K562 (cell line): ENCODE measurements around the gene ADGRL3. TPM values are rescaled to one million over a fixed set of nuclear protein-coding genes. Genes with fewer than 3 reads are reported as not detected.

ENCODE experiments used
- ATAC-seq: fragments of 200-7000 bp; cut with Tn5 transposase; 3 replicates; pipeline ENCODE4 v1.9.1; 2020; ENCODE audit warnings: moderate library complexity
- BruUV-seq: library from RNA; stranded (reverse); fragments of 400-500 nt; replicated peaks from 2 replicates; lab custom pipeline; 2021; lab: Mats Ljungman, UMichigan
- CTCF ChIA-PET: fragments of 300-600 bp; formaldehyde crosslinking; extraction: SDS; loops from one replicate; lab custom pipeline; 2021; ENCODE audit warnings: low intra/inter-chr PET ratio; lab: Yijun Ruan, JAX
- POLR2A ChIA-PET: fragments of 300-600, 350-650 bp; sonication (Branson Sonifier 250); formaldehyde crosslinking; extraction: SDS; loops from one replicate; lab custom pipeline; 2021; ENCODE audit warnings: antibody characterized with exemption, inconsistent platforms; lab: Yijun Ruan, JAX
- DNase-seq, 4 experiments: peaks; one replicate each; pipeline versions ENCODE4 v3.0.0 to v3.0.0-alpha.2; 2011 to 2018; ENCODE audit warnings: low spot score in 3 of 4, mixed read lengths in 3 of 4; ENCODE audit errors: extremely low read depth in 1 of 4
- FAIRE-seq: peaks from 2 replicates; lab custom pipeline; 2011; peaks lifted over from hg19 to GRCh38; lab: Jason Lieb, UNC
- H2AFZ ChIP-seq: 2 replicates; pipeline ENCODE4 v1.6.0; 2011; ENCODE audit warnings: low read depth, low read length, control low read depth, inconsistent platforms
- H3K27ac ChIP-seq: fragments of 200-600 bp; 3 replicates; pipeline ENCODE4 v1.8.0; 2011; ENCODE audit warnings: low read depth, mild to moderate bottlenecking, control low read depth, inconsistent platforms, low read length, moderate library complexity, mixed read lengths; ENCODE audit errors: extremely low read depth
- H3K27me3 ChIP-seq, 2 experiments: fragments of 300-600 bp in 1 of 2; 2 replicates in 1 of 2; 3 replicates in 1 of 2; pipeline versions ENCODE4 v1.6.0 to v1.8.0; 2011; ENCODE audit warnings: inconsistent platforms in 2 of 2, low read length in 2 of 2, mild to moderate bottlenecking in 1 of 2, mixed read lengths in 1 of 2, moderate library complexity in 1 of 2; ENCODE audit not compliant: control insufficient read depth in 2 of 2, insufficient read depth in 2 of 2
- H3K36me3 ChIP-seq: fragments of 300-600 bp; 3 replicates; pipeline ENCODE4 v1.8.0; 2011; ENCODE audit warnings: mild to moderate bottlenecking, low read length, inconsistent platforms; ENCODE audit not compliant: control insufficient read depth, insufficient read depth
- H3K4me1 ChIP-seq, 2 experiments: fragments of 200-600 bp in 1 of 2; replicated peaks in 1 of 2; 2 replicates in 1 of 2; 3 replicates in 1 of 2; pipeline versions ENCODE4 v1.5.1 to v1.8.0; 2011; ENCODE audit warnings: inconsistent platforms in 2 of 2, low read length in 2 of 2, mild to moderate bottlenecking in 1 of 2, mixed read lengths in 1 of 2, moderate library complexity in 1 of 2; ENCODE audit not compliant: control insufficient read depth in 2 of 2, insufficient read depth in 2 of 2
- H3K4me2 ChIP-seq: 2 replicates; pipeline ENCODE4 v1.6.1; 2011; ENCODE audit warnings: low read length, control low read depth, inconsistent platforms, mixed read lengths; ENCODE audit not compliant: insufficient read depth
- H3K4me3 ChIP-seq: fragments of 200-600 bp; sonication (generic), shearing (Covaris generic); 2 replicates; pipeline ENCODE4 v1.5.1; 2016; ENCODE audit warnings: control low read depth, inconsistent platforms
- H3K79me2 ChIP-seq: fragments of 200-600 bp; 3 replicates; pipeline ENCODE4 v1.8.0; 2011; ENCODE audit warnings: low read length, inconsistent platforms; ENCODE audit not compliant: control insufficient read depth, insufficient read depth
- H3K9ac ChIP-seq, 2 experiments: 2 replicates each; pipeline versions ENCODE4 v1.6.0 to v1.6.1; 2011; ENCODE audit warnings: low read depth in 2 of 2, low read length in 2 of 2, control low read depth in 1 of 2, inconsistent platforms in 1 of 2, mild to moderate bottlenecking in 1 of 2, mixed read lengths in 1 of 2; ENCODE audit not compliant: insufficient read depth in 1 of 2
- H3K9me1 ChIP-seq: one replicate; pipeline ENCODE4 v1.6.0; 2011; ENCODE audit warnings: inconsistent platforms, mild to moderate bottlenecking, low read length, moderate library complexity; ENCODE audit not compliant: control insufficient read depth, insufficient read depth
- H3K9me3 ChIP-seq: replicated peaks from 2 replicates; pipeline ENCODE4 v1.5.1; 2011; ENCODE audit warnings: low read depth, low read length, inconsistent platforms; ENCODE audit not compliant: control insufficient read depth, insufficient read depth
- H4K20me1 ChIP-seq: replicated peaks from 2 replicates; pipeline ENCODE4 v1.6.1; 2011; ENCODE audit warnings: low read length, inconsistent platforms, mixed read lengths; ENCODE audit not compliant: control insufficient read depth, insufficient read depth
- ATF7 ChIP-seq: fragments of 450-650 bp; IDR thresholded peaks from 2 replicates; pipeline ENCODE4 v1.7.1; 2014; ENCODE audit warnings: mild to moderate bottlenecking, moderate library complexity
- CBX2 ChIP-seq: fragments of 200-600 bp; sonication (generic); IDR thresholded peaks from one replicate; pipeline ENCODE4 v1.6.1; 2012; ENCODE audit warnings: mild to moderate bottlenecking, low read length, inconsistent platforms; ENCODE audit not compliant: insufficient read depth, poor library complexity, severe bottlenecking
- CBX8 ChIP-seq: fragments of 200-600 bp; sonication (generic); IDR thresholded peaks from 2 replicates; pipeline ENCODE4 v1.6.1; 2012; ENCODE audit warnings: borderline replicate concordance, mixed run types, low read depth, mild to moderate bottlenecking, moderate library complexity, mixed read lengths, low read length, control low read depth, inconsistent platforms; ENCODE audit not compliant: poor library complexity, severe bottlenecking; ENCODE audit errors: extremely low read depth
- CREB5 ChIP-seq: fragments of 250-450 bp; sonication (Bioruptor Pico); IDR thresholded peaks from 2 replicates; pipeline ENCODE4 v1.5.0; 2020; ENCODE audit warnings: mild to moderate bottlenecking
- DACH1 ChIP-seq: fragments of 450-650 bp; IDR thresholded peaks from 2 replicates; pipeline ENCODE4 v1.6.1; 2018; ENCODE audit not compliant: partially characterized antibody
- GMEB1 ChIP-seq: fragments of 250-450 bp; sonication (Bioruptor Pico); IDR thresholded peaks from 2 replicates; pipeline ENCODE4 v1.4.0; 2020; ENCODE audit warnings: mild to moderate bottlenecking
- GTF2B ChIP-seq: IDR thresholded peaks from 2 replicates; pipeline ENCODE4 v1.6.1; 2011; ENCODE audit not compliant: insufficient read length; ENCODE audit errors: extremely low read depth
- LEF1 ChIP-seq: fragments of 450-650 bp; IDR thresholded peaks from 2 replicates; pipeline ENCODE4 v1.6.1; 2016; ENCODE audit warnings: mild to moderate bottlenecking
- THRB ChIP-seq: fragments of 450-650 bp; formaldehyde crosslinking; conservative IDR thresholded peaks from 2 replicates; pipeline ENCODE4 v1.4.0; 2022; ENCODE audit warnings: mild to moderate bottlenecking, missing genetic modification characterization
- ZNF253 ChIP-seq: fragments of 250-450 bp; sonication (Bioruptor Pico); conservative IDR thresholded peaks from 2 replicates; pipeline ENCODE4 v1.6.1; 2021; ENCODE audit warnings: mild to moderate bottlenecking
- ZNF274 ChIP-seq: IDR thresholded peaks from 2 replicates; pipeline ENCODE4 v1.6.1; 2011; ENCODE audit warnings: low read depth, mild to moderate bottlenecking, low read length, moderate library complexity, borderline replicate concordance
- ZNF449 ChIP-seq: fragments of 250-450 bp; sonication (Bioruptor Pico); IDR thresholded peaks from 2 replicates; pipeline ENCODE4 v1.8.0; 2022; ENCODE audit warnings: moderate library complexity, mild to moderate bottlenecking, inconsistent platforms
- ZNF707 ChIP-seq: fragments of 250-450 bp; sonication (Bioruptor Pico); conservative IDR thresholded peaks from 2 replicates; pipeline ENCODE4 v1.8.0; 2022; ENCODE audit warnings: inconsistent platforms, mild to moderate bottlenecking, moderate library complexity
- WGBS: fragments of 100-300 bp; shearing (Covaris generic); methylation state at CpG from one replicate; pipeline ENCODE4 v1.1.6; 2016; ENCODE audit warnings: low coverage, mixed read lengths; ENCODE audit not compliant: insufficient coverage; ENCODE audit errors: missing lambda C conversion rate; 5-methylcytosine and 5-hydroxymethylcytosine counted together
- in situ Hi-C: fragments of 300-500 bp; cut with MboI; formaldehyde crosslinking; loops from 4 replicates; pipeline ENCODE4 v1.15.0; 2018; ENCODE audit warnings: inconsistent platforms, mixed read lengths
- intact Hi-C: fragments of 100-400 bp; cut with micrococcal nuclease; formaldehyde crosslinking; loops from 2 replicates; pipeline ENCODE4 v1.14.2; 2022
- polyA plus RNA-seq, 8 experiments: library from polyadenylated mRNA; depleted of rRNA in 4 of 8; stranded (reverse) in 5 of 8; unstranded in 3 of 8; fragments of >200 nt; fragmentation: Nextera tagmentation in 2 of 8; fragmentation: Illumina TruSeq in 1 of 8; extraction: Ambion mirVana in 2 of 8; extraction: Trizol in 1 of 8; gene quantifications; 2 replicates each; pipeline versions ENCODE4 v1.2.1 to v1.2.3, GENCODE V29; 2011 to 2014; ENCODE audit warnings: inconsistent platforms in 1 of 8, missing spikeins in 1 of 8
- total RNA-seq, 7 experiments: library from RNA; depleted of rRNA in 6 of 7; stranded (reverse); fragments of >200 nt in 6 of 7; fragmentation: Illumina TruSeq in 2 of 7; extraction: Trizol in 2 of 7; gene quantifications; 2 replicates each; pipeline versions ENCODE4 v1.2.1 to v1.2.3, GENCODE V29; 2011 to 2021; ENCODE audit warnings: low replicate concordance in 1 of 7
- TF ChIP-seq, protein P1 (sequence below): fragments of 450-650 bp; formaldehyde crosslinking; IDR thresholded peaks from 2 replicates; pipeline ENCODE4 v1.4.0; 2022; ENCODE audit warnings: mild to moderate bottlenecking, moderate library complexity

Gene ADGRL3
- total and polyA plus RNA-seq, 9 of the 15 experiments (the other 6 are each of a cell fraction or from before 2014, with no cell fraction given): 0.03 to 0.14 (median 0.04) TPM; not detected in 2

- TF ChIP-seq ZNF449 (no peak), ZNF707 (no peak), ATF7 (no peak), CBX2 (no peak), THRB (CRISPR knock-in tag) (no peak), ZNF274 (no peak), GTF2B (no peak), ZNF253 (no peak), GMEB1 (CRISPR knock-in tag) (no peak), LEF1 (no peak), DACH1 (no peak), CBX8 (no peak), CREB5 (CRISPR knock-in tag) (no peak)
- TF ChIP-seq, protein P1, sequence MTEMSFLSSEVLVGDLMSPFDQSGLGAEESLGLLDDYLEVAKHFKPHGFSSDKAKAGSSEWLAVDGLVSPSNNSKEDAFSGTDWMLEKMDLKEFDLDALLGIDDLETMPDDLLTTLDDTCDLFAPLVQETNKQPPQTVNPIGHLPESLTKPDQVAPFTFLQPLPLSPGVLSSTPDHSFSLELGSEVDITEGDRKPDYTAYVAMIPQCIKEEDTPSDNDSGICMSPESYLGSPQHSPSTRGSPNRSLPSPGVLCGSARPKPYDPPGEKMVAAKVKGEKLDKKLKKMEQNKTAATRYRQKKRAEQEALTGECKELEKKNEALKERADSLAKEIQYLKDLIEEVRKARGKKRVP (CRISPR knock-in tag): no peak
- TF ChIP-seq, all 486 proteins: peak for 0
- Histone ChIP-seq H3K4me2 (no peak overlapping the region), H4K20me1 (no peaks in the 10 kb centered on the region), H3K36me3 (no peaks in the 10 kb centered on the region), H3K27me3 (no peaks in the 10 kb centered on the region), H3K9me3 (no peaks in the 10 kb centered on the region), H3K9ac (no peak overlapping the region), H3K4me1 (no peaks in the 10 kb centered on the region), H3K27ac (no peak overlapping the region), H3K9me1 (no peaks in the 10 kb centered on the region), H3K79me2 (no peaks in the 10 kb centered on the region), H2AFZ (no peak overlapping the region), H3K4me3 (no peak overlapping the region)
- in situ Hi-C loops: no loop called here
- 0% methylated on average over 1 of the region's 1 CpG for WGBS
- ChIA-PET CTCF (no interaction called here), POLR2A (no interaction called here)
- ATAC-seq: no peak
- no TSS peak for BruUV-seq
- FAIRE-seq: no peak
- intact Hi-C loops: no loop called here
- no peak for DNase-seq
These were observed 75.9 kb downstream of the ADGRL3 start for GRCh38 chr4:61276029-61276428.
